Measurements from ENCODE around the gene NAA40. TPM values are rescaled to one million over a fixed set of nuclear protein-coding genes. Genes with fewer than 3 reads are reported as not detected.

The NAA40 gene
- total RNA-seq, 1 donor from 2014 or later: 21.2 TPM

DNA sequence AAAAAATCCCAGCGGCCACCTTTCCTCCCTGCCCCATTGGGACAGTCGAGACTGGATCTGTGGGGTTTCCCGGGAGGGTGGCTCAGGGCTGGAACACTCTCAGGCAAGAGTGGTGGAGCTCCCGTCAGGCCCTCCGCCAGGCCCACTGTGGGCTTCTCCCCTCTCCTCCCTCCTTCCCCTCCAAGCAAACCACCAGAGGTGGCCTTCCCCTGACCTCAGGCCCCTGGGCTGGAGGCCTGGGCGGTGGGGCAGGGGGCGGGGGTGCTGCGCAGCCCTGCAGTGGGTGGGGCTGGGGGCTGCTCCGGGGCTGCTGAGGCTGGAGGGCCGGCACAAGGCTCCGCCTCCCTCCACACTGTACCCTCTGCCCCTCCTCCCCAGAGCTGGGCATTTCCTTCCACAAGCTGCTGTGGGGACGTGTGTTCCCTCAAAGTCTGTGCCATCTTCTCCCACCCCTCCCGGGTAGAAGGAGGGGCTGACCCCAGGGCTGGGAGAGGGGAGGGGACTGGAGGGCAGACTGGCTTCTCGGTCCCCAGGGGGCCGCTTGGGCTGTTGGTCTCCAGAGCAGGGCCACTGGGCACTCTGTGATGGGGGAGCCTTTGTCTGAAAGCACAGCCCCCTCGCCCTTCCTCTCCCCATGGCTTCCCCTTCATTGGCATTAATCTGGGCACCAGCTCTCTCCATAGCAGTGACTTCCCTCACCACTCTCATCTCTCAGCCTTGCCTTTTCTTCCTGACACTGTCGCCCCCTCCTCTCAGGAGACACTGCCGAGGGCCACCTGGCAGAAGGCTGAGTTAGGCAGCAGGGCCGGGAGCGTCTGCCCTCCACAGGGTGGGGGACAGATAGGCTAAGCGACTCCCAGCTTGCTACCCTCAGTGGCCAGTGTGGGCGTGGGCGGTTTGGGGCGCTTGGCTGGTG lies 29.0 kb upstream of the NAA40 start:
- DNase-seq (ENCODE audit: low read depth): no peak
- FAIRE-seq: no peak
- H3K27me3 ChIP-seq (ENCODE audit: insufficient read depth, low read length): no peaks in the 10 kb centered on the region
- peaks cover 25% of the 10 kb centered on the region for H4K20me1 ChIP-seq (ENCODE audit: insufficient read depth, low read length)
- no peaks in the 10 kb centered on the region for H3K79me2 ChIP-seq (ENCODE audit: insufficient read depth, low read length)
- H3K36me3 ChIP-seq (ENCODE audit: insufficient read depth, low read length): no peaks in the 10 kb centered on the region
- H3K9ac ChIP-seq (ENCODE audit: low read length): no peak overlapping the region
- peaks cover 7% of the 10 kb centered on the region for H3K36me3 Mint-ChIP-seq (ENCODE audit: low read depth, unreplicated experiment)
- H2AFZ ChIP-seq (ENCODE audit: low read depth, low read length): no peak overlapping the region
- no peaks in the 10 kb centered on the region for H3K9me3 Mint-ChIP-seq (ENCODE audit: unreplicated experiment)
- H3K4me2 ChIP-seq (ENCODE audit: low read length): no peak overlapping the region
- peaks cover 6% of the 10 kb centered on the region for H3K4me1 Mint-ChIP-seq (ENCODE audit: low read depth, unreplicated experiment)
- H3K4me1 ChIP-seq (ENCODE audit: insufficient read depth, low read length): no peaks in the 10 kb centered on the region
- H3K27ac Mint-ChIP-seq (ENCODE audit: unreplicated experiment): no peak overlapping the region
- H3K4me3 Mint-ChIP-seq (ENCODE audit: unreplicated experiment): no peak overlapping the region
- TF ChIP-seq EZH2 (IDR thresholded peaks at IDR 0.05; ENCODE audit: insufficient read depth, low read length): no peak
- no peak overlapping the region for H3K4me3 ChIP-seq (ENCODE audit: insufficient read depth, low read depth, low read length)
- no peaks in the 10 kb centered on the region for H3K27me3 Mint-ChIP-seq (ENCODE audit: low read depth, unreplicated experiment)
- H3K9me3 ChIP-seq (ENCODE audit: insufficient read depth, low read depth, low read length): no peaks in the 10 kb centered on the region
- no peak overlapping the region for H3K27ac ChIP-seq (ENCODE audit: low read depth, low read length)

DNA sequence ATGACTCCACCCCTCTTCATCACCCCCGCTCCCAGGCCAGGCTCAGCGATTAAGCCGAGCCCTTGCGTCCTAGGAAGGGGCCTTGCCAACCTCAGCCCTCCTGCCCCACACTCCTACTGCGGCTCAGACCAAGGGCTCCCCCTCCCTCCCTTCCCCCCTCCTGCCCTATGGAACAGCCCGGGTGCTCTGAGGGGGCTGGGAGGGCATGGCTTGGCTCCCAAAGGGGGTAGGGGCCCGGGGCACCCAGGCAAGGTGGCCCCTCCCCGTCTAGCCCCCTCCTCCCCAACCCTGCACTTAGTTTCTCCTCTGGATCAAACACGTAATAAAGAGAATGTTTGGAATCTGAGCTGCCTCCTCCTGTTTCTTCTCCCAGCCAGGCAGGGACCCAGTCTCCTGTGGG lies 28.1 kb upstream of the NAA40 start:
- TF ChIP-seq, protein P1, sequence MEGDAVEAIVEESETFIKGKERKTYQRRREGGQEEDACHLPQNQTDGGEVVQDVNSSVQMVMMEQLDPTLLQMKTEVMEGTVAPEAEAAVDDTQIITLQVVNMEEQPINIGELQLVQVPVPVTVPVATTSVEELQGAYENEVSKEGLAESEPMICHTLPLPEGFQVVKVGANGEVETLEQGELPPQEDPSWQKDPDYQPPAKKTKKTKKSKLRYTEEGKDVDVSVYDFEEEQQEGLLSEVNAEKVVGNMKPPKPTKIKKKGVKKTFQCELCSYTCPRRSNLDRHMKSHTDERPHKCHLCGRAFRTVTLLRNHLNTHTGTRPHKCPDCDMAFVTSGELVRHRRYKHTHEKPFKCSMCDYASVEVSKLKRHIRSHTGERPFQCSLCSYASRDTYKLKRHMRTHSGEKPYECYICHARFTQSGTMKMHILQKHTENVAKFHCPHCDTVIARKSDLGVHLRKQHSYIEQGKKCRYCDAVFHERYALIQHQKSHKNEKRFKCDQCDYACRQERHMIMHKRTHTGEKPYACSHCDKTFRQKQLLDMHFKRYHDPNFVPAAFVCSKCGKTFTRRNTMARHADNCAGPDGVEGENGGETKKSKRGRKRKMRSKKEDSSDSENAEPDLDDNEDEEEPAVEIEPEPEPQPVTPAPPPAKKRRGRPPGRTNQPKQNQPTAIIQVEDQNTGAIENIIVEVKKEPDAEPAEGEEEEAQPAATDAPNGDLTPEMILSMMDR (IDR thresholded peaks at IDR 0.05; ENCODE audit: insufficient read depth, low read depth, low read length): no peak
- no peak for TF ChIP-seq EZH2 (IDR thresholded peaks at IDR 0.05; ENCODE audit: insufficient read depth, low read length)
- H3K4me2 ChIP-seq (ENCODE audit: low read length): no peak overlapping the region
- no peak overlapping the region for H3K9ac ChIP-seq (ENCODE audit: low read length)
- H3K27me3 Mint-ChIP-seq (ENCODE audit: low read depth, unreplicated experiment): no peaks in the 10 kb centered on the region
- H4K20me1 ChIP-seq (ENCODE audit: insufficient read depth, low read length): peaks cover 21% of the 10 kb centered on the region
- no peaks in the 10 kb centered on the region for H3K9me3 ChIP-seq (ENCODE audit: insufficient read depth, low read depth, low read length)
- no peaks in the 10 kb centered on the region for H3K9me3 Mint-ChIP-seq (ENCODE audit: unreplicated experiment)
- H2AFZ ChIP-seq (ENCODE audit: low read depth, low read length): no peak overlapping the region
- no peaks in the 10 kb centered on the region for H3K36me3 ChIP-seq (ENCODE audit: insufficient read depth, low read length)
- no peak overlapping the region for H3K4me3 ChIP-seq (ENCODE audit: insufficient read depth, low read depth, low read length)
- H3K4me1 Mint-ChIP-seq (ENCODE audit: low read depth, unreplicated experiment): peaks cover 6% of the 10 kb centered on the region
- no peak for FAIRE-seq
- DNase-seq (ENCODE audit: low read depth): no peak
- no peaks in the 10 kb centered on the region for H3K27me3 ChIP-seq (ENCODE audit: insufficient read depth, low read length)
- H3K4me3 Mint-ChIP-seq (ENCODE audit: unreplicated experiment): no peak overlapping the region
- H3K79me2 ChIP-seq (ENCODE audit: insufficient read depth, low read length): no peaks in the 10 kb centered on the region
- peaks cover 7% of the 10 kb centered on the region for H3K36me3 Mint-ChIP-seq (ENCODE audit: low read depth, unreplicated experiment)
- no peak overlapping the region for H3K27ac Mint-ChIP-seq (ENCODE audit: unreplicated experiment)
- no peak overlapping the region for H3K27ac ChIP-seq (ENCODE audit: low read depth, low read length)
- H3K4me1 ChIP-seq (ENCODE audit: insufficient read depth, low read length): no peaks in the 10 kb centered on the region

DNA sequence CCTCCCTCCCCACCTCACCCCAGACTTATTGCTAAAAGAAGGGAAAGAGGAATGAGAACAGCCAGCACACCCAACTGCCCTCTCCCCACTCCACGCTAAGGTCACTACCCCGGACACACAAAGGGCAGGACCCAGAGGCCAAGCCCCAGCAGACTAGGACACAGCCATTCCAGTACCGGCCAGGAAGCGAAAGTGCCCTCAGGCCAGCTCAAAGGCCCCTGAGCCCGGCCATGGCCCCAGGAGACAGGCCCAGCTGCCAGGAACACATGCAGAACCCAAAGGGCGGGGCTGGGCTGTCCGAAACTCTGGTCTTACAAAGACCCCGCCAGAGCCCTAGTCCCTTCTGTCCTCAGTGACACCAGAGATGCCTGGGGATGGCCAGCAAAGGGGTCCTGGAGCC lies 27.4 kb upstream of the NAA40 start:
- no peak for DNase-seq (ENCODE audit: low read depth)
- no peaks in the 10 kb centered on the region for H3K4me1 ChIP-seq (ENCODE audit: insufficient read depth, low read length)

More for the DNA sequence above, 27.4 kb upstream of the NAA40 start:
- H3K27ac Mint-ChIP-seq (ENCODE audit: unreplicated experiment): peak overlapping the region; percentile 58
- H3K9me3 Mint-ChIP-seq (ENCODE audit: unreplicated experiment): no peaks in the 10 kb centered on the region
- H3K36me3 Mint-ChIP-seq (ENCODE audit: low read depth, unreplicated experiment): peaks cover 7% of the 10 kb centered on the region
- peaks cover 6% of the 10 kb centered on the region for H3K4me1 Mint-ChIP-seq (ENCODE audit: low read depth, unreplicated experiment)
- Histone ChIP-seq H3K9me3 (ENCODE audit: insufficient read depth, low read depth, low read length) (no peaks in the 10 kb centered on the region), H2AFZ (ENCODE audit: low read depth, low read length) (no peak overlapping the region), H3K36me3 (ENCODE audit: insufficient read depth, low read length) (no peaks in the 10 kb centered on the region), H3K4me3 (ENCODE audit: insufficient read depth, low read depth, low read length) (no peak overlapping the region), H3K27me3 (ENCODE audit: insufficient read depth, low read length) (no peaks in the 10 kb centered on the region), H3K4me2 (ENCODE audit: low read length) (no peak overlapping the region), H4K20me1 (ENCODE audit: insufficient read depth, low read length) (peaks cover 20% of the 10 kb centered on the region), H3K79me2 (ENCODE audit: insufficient read depth, low read length) (no peaks in the 10 kb centered on the region), H3K9ac (ENCODE audit: low read length) (no peak overlapping the region), H3K27ac (ENCODE audit: low read depth, low read length) (no peak overlapping the region)
- H3K27me3 Mint-ChIP-seq (ENCODE audit: low read depth, unreplicated experiment): no peaks in the 10 kb centered on the region
- no peak for TF ChIP-seq EZH2 (IDR thresholded peaks at IDR 0.05; ENCODE audit: insufficient read depth, low read length)
- FAIRE-seq: no peak
- H3K4me3 Mint-ChIP-seq (ENCODE audit: unreplicated experiment): no peak overlapping the region
